Pancreas (tissue), 10 donors: ENCODE measurements around the gene BPIFB4. TPM values are rescaled to one million over a fixed set of nuclear protein-coding genes. Genes with fewer than 3 reads are reported as not detected.

ENCODE experiments used
- ATAC-seq, 4 donors: fragments of 200-7000 bp; cut with Tn5 transposase; one replicate each; pipeline versions ENCODE4 v1.8.0 to v1.9.1; 2020; ENCODE audit warnings: mild to moderate bottlenecking in 4 of 4, moderate library complexity in 4 of 4
- DNase-seq, 6 donors: peaks; one replicate each; pipeline ENCODE4 v3.0.0-alpha.2; 2020
- FAIRE-seq: peaks from 2 replicates; lab custom pipeline; 2012; peaks lifted over from hg19 to GRCh38; lab: Jason Lieb, UNC
- H3K27ac ChIP-seq, 4 donors: fragments of 200-600 bp; sonication (generic); 1 replicate in 3 of 4; 2 replicates in 1 of 4; pipeline versions ENCODE4 v1.5.0 to v1.8.0; 2020
- H3K27me3 ChIP-seq, 4 donors: fragments of 200-600 bp; one replicate each; pipeline ENCODE4 v1.8.0; 2021
- H3K36me3 ChIP-seq, 3 donors: fragments of 200-600 bp; sonication (generic) in 1 of 3; one replicate each; pipeline versions ENCODE4 v1.5.0 to v1.8.0; 2020 to 2021
- H3K4me1 ChIP-seq, 3 donors: fragments of 200-600 bp; one replicate each; pipeline ENCODE4 v1.8.0; 2021
- H3K4me3 ChIP-seq, 4 donors: fragments of 200-600 bp; sonication (generic) in 2 of 4; one replicate each; pipeline versions ENCODE4 v1.5.0 to v1.8.0; 2020 to 2021
- H3K9me3 ChIP-seq, 4 donors: fragments of 200-600 bp; one replicate each; pipeline ENCODE4 v1.8.0; 2021
- CTCF ChIP-seq, 4 donors: fragments of 200-600 bp; sonication (generic) in 3 of 4; IDR thresholded peaks; one replicate each; pipeline versions ENCODE4 v1.5.0 to v1.8.0; 2021; ENCODE audit warnings: antibody characterized with exemption in 4 of 4
- WGBS, 2 donors: extraction: QIAGEN DNeasy Blood & Tissue Kit; methylation state at CpG; one replicate each; pipeline ENCODE4 v1.1.7; 2013; 5-methylcytosine and 5-hydroxymethylcytosine counted together
- intact Hi-C, 3 donors: fragments of 100-400 bp; cut with DNase I; formaldehyde crosslinking; loops; one replicate each; pipeline versions ENCODE4 v1.11.1 to v1.14.2; 2022
- polyA plus RNA-seq, 2 donors: library from polyadenylated mRNA; stranded (reverse); fragments of 200-250 nt; gene quantifications; one replicate each; pipeline ENCODE4 v1.2.3, GENCODE V29; 2013
- total RNA-seq, 6 donors: library from RNA; stranded (reverse); fragmentation: NEBNext Ultra II Directional in 4 of 6; extraction: Animal tissue kit (Norgen Biotek cat#: 25700) in 4 of 6; gene quantifications; one replicate each; pipeline versions ENCODE4 v1.2.1 to v1.2.4, GENCODE V29; 2021 to 2023
- donor health status: healthy with polysubstance abuse.
- donor health status: DM: no; HTN: no; CAD: no; lungs with moderate emphysema.
- donor health status: DM: no; HTN: no; CAD: no.
- donor health status: control.
- donor health status: control.
- donor health status: Bipolar disorder and iron deficiency.
- donor health status: DM: yes; HTN: yes; CAD: no.
- donor health status: DM: no; HTN: no; CAD: no.
- donor health status: DM: no; HTN: no; CAD: no.
- donor health status: DM: yes; HTN: yes; CAD: no.

Gene BPIFB4
- total and polyA plus RNA-seq, 8 donors = not detected

GRCh38 chr20:33091693-33092092 lies 12.2 kb downstream of the BPIFB4 start:
- Histone ChIP-seq H3K36me3 (no peaks in the 10 kb centered on the region), H3K27me3 (no peaks in the 10 kb centered on the region), H3K9me3 (no peaks in the 10 kb centered on the region), H3K27ac (no peak overlapping the region), H3K4me3 (no peak overlapping the region), H3K4me1 (no peaks in the 10 kb centered on the region)
- 75 to 90% methylated on average over 3 of the region's 3 CpGs for WGBS, 2 donors
- no peak for FAIRE-seq
- no peak for ATAC-seq
- intact Hi-C loops = loop anchor here in 2 of 3 donors (5.0 to 10.0 kb wide), 5 partner anchors 113 to 307 kb away; no protein-coding TSS in a partner anchor
- no peak for TF ChIP-seq CTCF (IDR thresholded peaks at IDR 0.05)
- no peak for DNase-seq

GRCh38 chr20:33092361-33092760 lies 12.9 kb downstream of the BPIFB4 start:
- no peaks in the 10 kb centered on the region for H3K27me3 ChIP-seq
- H3K36me3 ChIP-seq = no peaks in the 10 kb centered on the region
- no peaks in the 10 kb centered on the region for H3K4me1 ChIP-seq
- DNase-seq (no peak), FAIRE-seq (no peak), ATAC-seq (no peak)
- no peak overlapping the region for H3K27ac ChIP-seq
- 74 to 77% methylated on average over 3 of the region's 3 CpGs for WGBS, 2 donors
- no peak overlapping the region for H3K4me3 ChIP-seq
- intact Hi-C loops = loop anchor here in 2 of 3 donors (5.0 to 10.0 kb wide), 5 partner anchors 112 to 308 kb away; no protein-coding TSS in a partner anchor
- TF ChIP-seq CTCF (IDR thresholded peaks at IDR 0.05) = no peak
- H3K9me3 ChIP-seq = no peaks in the 10 kb centered on the region

- Histone ChIP-seq H3K36me3 (no peaks in the 10 kb centered on the region), H3K4me1 (no peaks in the 10 kb centered on the region), H3K4me3 (no peak overlapping the region), H3K27ac (no peak overlapping the region), H3K27me3 (no peaks in the 10 kb centered on the region), H3K9me3 (no peaks in the 10 kb centered on the region)
- DNase-seq = no peak
- no peak for TF ChIP-seq CTCF (IDR thresholded peaks at IDR 0.05)
- 51 to 60% methylated on average over 1 of the region's 1 CpG for WGBS, 2 donors
- FAIRE-seq = no peak
- intact Hi-C loops = loop anchor here in 2 of 3 donors (5.0 to 10.0 kb wide), 5 partner anchors 112 to 308 kb away; no protein-coding TSS in a partner anchor
- no peak for ATAC-seq
Measured at GRCh38 chr20:33093074-33093473, 13.6 kb downstream of the BPIFB4 start.

GRCh38 chr20:33093582-33093981 lies 14.1 kb downstream of the BPIFB4 start:
- H3K4me1 ChIP-seq = no peaks in the 10 kb centered on the region
- H3K27ac ChIP-seq = no peak overlapping the region
- no peaks in the 10 kb centered on the region for H3K27me3 ChIP-seq
- TF ChIP-seq CTCF (IDR thresholded peaks at IDR 0.05) = no peak
- ATAC-seq = no peak
- H3K36me3 ChIP-seq = no peaks in the 10 kb centered on the region
- H3K4me3 ChIP-seq = no peak overlapping the region
- FAIRE-seq = no peak
- H3K9me3 ChIP-seq = no peaks in the 10 kb centered on the region
- intact Hi-C loops = loop anchor here in 2 of 3 donors (5.0 to 10.0 kb wide), 5 partner anchors 111 to 309 kb away; no protein-coding TSS in a partner anchor
- WGBS, 2 donors = 0 to 34% methylated on average over 1 of the region's 1 CpG
- no peak for DNase-seq

GRCh38 chr20:33095249-33095648 lies 15.8 kb downstream of the BPIFB4 start:
- Histone ChIP-seq H3K9me3 (no peaks in the 10 kb centered on the region), H3K27ac (no peak overlapping the region), H3K4me1 (no peaks in the 10 kb centered on the region), H3K36me3 (no peaks in the 10 kb centered on the region), H3K4me3 (no peak overlapping the region), H3K27me3 (no peaks in the 10 kb centered on the region)
- TF ChIP-seq CTCF (IDR thresholded peaks at IDR 0.05) = no peak
- ATAC-seq = no peak
- WGBS, 2 donors = 80 to 97% methylated on average over 4 to 5 of the region's 5 CpGs
- DNase-seq = no peak
- intact Hi-C loops = loop anchor here in 2 of 3 donors (10.0 kb wide), 4 partner anchors 110 to 310 kb away; no protein-coding TSS in a partner anchor
- FAIRE-seq = no peak
